ENCODE measurements around the gene IARS2.
"Not testable (repeated sequence)": the region's sequence is repeated elsewhere in the genome, so short reads cannot be mapped to it uniquely, and the experiment has no call there.

Gene IARS2

GRCh38 chr1:220113136-220113695 is 19.3 kb downstream of the IARS2 start:
- peak; percentile 2 for DNase-seq

- no peak for DNase-seq
These were observed 25.1 kb downstream of the IARS2 start for GRCh38 chr1:220119043-220119512.

GRCh38 chr1:220121791-220122530 is 28.0 kb downstream of the IARS2 start:
- DNase-seq: no peak

- no peak for DNase-seq
These were observed 29.1 kb downstream of the IARS2 start for GRCh38 chr1:220123066-220123465.

- no peak for DNase-seq
These were observed 30.0 kb downstream of the IARS2 start for GRCh38 chr1:220123889-220124288.

GRCh38 chr1:220124542-220124941 is 30.6 kb downstream of the IARS2 start:
- no peak for DNase-seq

GRCh38 chr1:220127076-220127475 is 33.1 kb downstream of the IARS2 start:
- DNase-seq: no peak

GRCh38 chr1:220129479-220130210 is 35.7 kb downstream of the IARS2 start:
- no peak for DNase-seq

GRCh38 chr1:220135755-220136154 is 41.8 kb downstream of the IARS2 start:
- DNase-seq: no peak

GRCh38 chr1:220137019-220137786 is 43.3 kb downstream of the IARS2 start:
- no peak for DNase-seq

GRCh38 chr1:220139966-220140365 is 46.0 kb downstream of the IARS2 start:
- no peak for DNase-seq

- DNase-seq: no peak
These were observed 50.1 kb downstream of the IARS2 start for GRCh38 chr1:220144051-220144450.

GRCh38 chr1:220149742-220150141 is 55.8 kb downstream of the IARS2 start:
- no peak for DNase-seq

- DNase-seq: no peak
These were observed 57.5 kb downstream of the IARS2 start for GRCh38 chr1:220151454-220151853.

- DNase-seq: no peak
These were observed 59.2 kb downstream of the IARS2 start for GRCh38 chr1:220153147-220153546.

GRCh38 chr1:220156620-220157146 is 62.8 kb downstream of the IARS2 start:
- DNase-seq: no peak

- DNase-seq: no peak
These were observed 63.8 kb downstream of the IARS2 start for GRCh38 chr1:220157738-220158137.

- not testable (repeated sequence) for DNase-seq
These were observed 64.6 kb downstream of the IARS2 start for GRCh38 chr1:220158530-220158929.

- DNase-seq: no peak
These were observed 65.1 kb downstream of the IARS2 start for GRCh38 chr1:220159041-220159440.

- DNase-seq: no peak
These were observed 66.1 kb downstream of the IARS2 start for GRCh38 chr1:220160027-220160426.

- no peak for DNase-seq
These were observed 70.2 kb downstream of the IARS2 start for GRCh38 chr1:220164116-220164515.

- no peak for DNase-seq
These were observed 70.6 kb downstream of the IARS2 start for GRCh38 chr1:220164517-220164916.

GRCh38 chr1:220166853-220167252 is 72.9 kb downstream of the IARS2 start:
- no peak for DNase-seq
